HG03039 (cell line): ENCODE data around the gene PEX11G.
"Not testable (repeated sequence)": the region's sequence is repeated elsewhere in the genome, so short reads cannot be mapped to it uniquely, and the experiment has no call there.

Experiments
- ATAC-seq: cut with Tn5 transposase; IDR thresholded peaks from one replicate; pipeline ENCODE4 v1.9.1; 2021; ENCODE audit warnings: mild to moderate bottlenecking, moderate library complexity; ENCODE audit not compliant: unreplicated experiment

Gene PEX11G

GRCh38 chr19:7470540-7471305 lies 18.1 kb downstream of the PEX11G start:
- no peak for ATAC-seq

GRCh38 chr19:7469669-7470285 lies 19.1 kb downstream of the PEX11G start:
- no peak for ATAC-seq

GRCh38 chr19:7468840-7469239 lies 20.0 kb downstream of the PEX11G start:
- ATAC-seq, result no peak

GRCh38 chr19:7467009-7467989 lies 21.5 kb downstream of the PEX11G start:
- ATAC-seq, result no peak

- no peak for ATAC-seq
Measured at GRCh38 chr19:7463575-7463974, 25.3 kb downstream of the PEX11G start.

GRCh38 chr19:7461841-7462629 lies 26.8 kb downstream of the PEX11G start:
- ATAC-seq, result no peak

GRCh38 chr19:7460562-7460966 lies 28.3 kb downstream of the PEX11G start:
- ATAC-seq, result no peak

- ATAC-seq, result no peak
Measured at GRCh38 chr19:7459773-7460172, 29.1 kb downstream of the PEX11G start.

- no peak for ATAC-seq
Measured at GRCh38 chr19:7458675-7459074, 30.2 kb downstream of the PEX11G start.

- ATAC-seq, result no peak
Measured at GRCh38 chr19:7456964-7457541, 31.8 kb downstream of the PEX11G start.

GRCh38 chr19:7455600-7456296 lies 33.1 kb downstream of the PEX11G start:
- ATAC-seq, result no peak

GRCh38 chr19:7454998-7455397 lies 33.8 kb downstream of the PEX11G start:
- no peak for ATAC-seq

- no peak for ATAC-seq
Measured at GRCh38 chr19:7450243-7451223, 38.3 kb downstream of the PEX11G start.

- not testable (repeated sequence) for ATAC-seq
Measured at GRCh38 chr19:7449391-7450070, 39.3 kb downstream of the PEX11G start.

GRCh38 chr19:7447648-7448047 lies 41.2 kb downstream of the PEX11G start:
- no peak for ATAC-seq

- no peak for ATAC-seq
Measured at GRCh38 chr19:7445104-7445503, 43.7 kb downstream of the PEX11G start.

GRCh38 chr19:7444042-7444441 lies 44.8 kb downstream of the PEX11G start:
- ATAC-seq, result no peak

GRCh38 chr19:7442423-7442822 lies 46.4 kb downstream of the PEX11G start:
- no peak for ATAC-seq
